B cell (primary cell): ENCODE results near the gene ZNF618.

Experiments used
- EZH2 ChIP-seq: IDR thresholded peaks from 2 replicates; pipeline ENCODE4 v1.6.1; 2012; ENCODE audit warnings: borderline replicate concordance, low read depth, mild to moderate bottlenecking, moderate library complexity, low read length; ENCODE audit not compliant: insufficient read depth, poor library complexity, severe bottlenecking
- TF ChIP-seq, protein P1 (sequence below): fragments of 200-600 bp; IDR thresholded peaks from one replicate; pipeline ENCODE4 v1.8.0; 2022; ENCODE audit warnings: antibody characterized with exemption, mild to moderate bottlenecking

DNA sequence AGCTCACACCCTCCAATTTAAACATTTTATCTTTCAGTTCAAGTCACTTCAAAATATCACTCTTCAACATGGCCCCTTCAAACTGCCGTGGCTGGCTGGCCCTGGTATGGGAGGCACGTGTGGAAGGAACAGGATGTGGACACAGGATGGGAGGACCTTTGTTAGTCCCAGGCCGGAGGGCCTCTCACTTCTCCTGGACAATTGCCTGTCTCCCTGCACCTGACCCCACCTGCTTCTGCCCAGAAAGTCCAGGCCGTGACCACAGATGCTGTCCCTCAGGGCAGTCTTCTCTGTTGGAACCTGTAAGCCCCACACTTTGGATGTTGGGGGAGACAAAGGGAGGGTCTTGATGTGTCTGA, 182.6 kb downstream of the ZNF618 start:
- TF ChIP-seq, protein P1, sequence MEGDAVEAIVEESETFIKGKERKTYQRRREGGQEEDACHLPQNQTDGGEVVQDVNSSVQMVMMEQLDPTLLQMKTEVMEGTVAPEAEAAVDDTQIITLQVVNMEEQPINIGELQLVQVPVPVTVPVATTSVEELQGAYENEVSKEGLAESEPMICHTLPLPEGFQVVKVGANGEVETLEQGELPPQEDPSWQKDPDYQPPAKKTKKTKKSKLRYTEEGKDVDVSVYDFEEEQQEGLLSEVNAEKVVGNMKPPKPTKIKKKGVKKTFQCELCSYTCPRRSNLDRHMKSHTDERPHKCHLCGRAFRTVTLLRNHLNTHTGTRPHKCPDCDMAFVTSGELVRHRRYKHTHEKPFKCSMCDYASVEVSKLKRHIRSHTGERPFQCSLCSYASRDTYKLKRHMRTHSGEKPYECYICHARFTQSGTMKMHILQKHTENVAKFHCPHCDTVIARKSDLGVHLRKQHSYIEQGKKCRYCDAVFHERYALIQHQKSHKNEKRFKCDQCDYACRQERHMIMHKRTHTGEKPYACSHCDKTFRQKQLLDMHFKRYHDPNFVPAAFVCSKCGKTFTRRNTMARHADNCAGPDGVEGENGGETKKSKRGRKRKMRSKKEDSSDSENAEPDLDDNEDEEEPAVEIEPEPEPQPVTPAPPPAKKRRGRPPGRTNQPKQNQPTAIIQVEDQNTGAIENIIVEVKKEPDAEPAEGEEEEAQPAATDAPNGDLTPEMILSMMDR, result no peak
- TF ChIP-seq EZH2, result no peak
